ENCODE data around the gene AMMECR1. TPM values are rescaled to one million over a fixed set of nuclear protein-coding genes. Genes with fewer than 3 reads are reported as not detected.

The AMMECR1 gene
- total and polyA plus RNA-seq, 2 of the 4 experiments (the other 2 are of a cell fraction), result 7.0 to 11.3 TPM

- H2BK5ac ChIP-seq (ENCODE audit: low read depth, low read length, poor library complexity, severe bottlenecking), result no peak overlapping the region
- no peaks in the 10 kb centered on the region for H3K79me1 ChIP-seq (ENCODE audit: low read depth in 1 of 2, low read length in 2 of 2)
- H2AK5ac ChIP-seq (ENCODE audit: low read depth, low read length), result no peak overlapping the region
- no peak overlapping the region for H3K23ac ChIP-seq (ENCODE audit: low read depth, low read length)
- no peak overlapping the region for H2BK120ac ChIP-seq (ENCODE audit: low read depth, low read length)
- H3K36me3 ChIP-seq (ENCODE audit: control insufficient read depth, insufficient read depth, low read length), result no peaks in the 10 kb centered on the region
- no peak overlapping the region for H2BK15ac ChIP-seq (ENCODE audit: low read depth, low read length)
- ATAC-seq (ENCODE audit: low read depth), result no peak
- dilution Hi-C loops (cut with HindIII; ENCODE audit: low sequenced_read_pairs, unreplicated experiment), result no loop called here
- WGBS, 2 experiments (ENCODE audit: extremely low coverage in 2 of 2, insufficient read length in 1 of 2), result no CpG with 5 or more reads among the region's 3 CpGs
- no peak overlapping the region for H4K5ac ChIP-seq (ENCODE audit: low read depth, low read length)
- no peak for DNase-seq
- no peak overlapping the region for H2AK9ac ChIP-seq (replicated peaks; ENCODE audit: low read depth, low read length, poor library complexity)
- CTCF ChIA-PET, result no interaction called here
- no peak overlapping the region for H3K56ac ChIP-seq (ENCODE audit: extremely low read depth, insufficient read depth, low read length)
- intact Hi-C loops (cut with micrococcal nuclease), result no loop called here
- TF ChIP-seq, protein P1, sequence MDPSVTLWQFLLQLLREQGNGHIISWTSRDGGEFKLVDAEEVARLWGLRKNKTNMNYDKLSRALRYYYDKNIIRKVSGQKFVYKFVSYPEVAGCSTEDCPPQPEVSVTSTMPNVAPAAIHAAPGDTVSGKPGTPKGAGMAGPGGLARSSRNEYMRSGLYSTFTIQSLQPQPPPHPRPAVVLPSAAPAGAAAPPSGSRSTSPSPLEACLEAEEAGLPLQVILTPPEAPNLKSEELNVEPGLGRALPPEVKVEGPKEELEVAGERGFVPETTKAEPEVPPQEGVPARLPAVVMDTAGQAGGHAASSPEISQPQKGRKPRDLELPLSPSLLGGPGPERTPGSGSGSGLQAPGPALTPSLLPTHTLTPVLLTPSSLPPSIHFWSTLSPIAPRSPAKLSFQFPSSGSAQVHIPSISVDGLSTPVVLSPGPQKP (IDR thresholded peaks at IDR 0.05; ENCODE audit: borderline replicate concordance, low read depth, low read length), result no peak
- TF ChIP-seq CHD1 (IDR thresholded peaks at IDR 0.05; ENCODE audit: low read depth, low read length) (no peak), SMC3 (IDR thresholded peaks at IDR 0.05; ENCODE audit: low read depth, low read length) (no peak), POLR2A (IDR thresholded peaks at IDR 0.05; ENCODE audit: low read depth, low read length) (no peak), FOS (IDR thresholded peaks at IDR 0.05; ENCODE audit: low read depth, low read length) (no peak), MAFK (IDR thresholded peaks at IDR 0.05; ENCODE audit: low read depth, low read length) (no peak), MXI1 (IDR thresholded peaks at IDR 0.05; ENCODE audit: borderline replicate concordance, low read depth, low read length) (no peak), NFE2L2 (IDR thresholded peaks at IDR 0.05; ENCODE audit: low read depth, low read length) (no peak), RFX5 (IDR thresholded peaks at IDR 0.05; ENCODE audit: low read depth, low read length) (no peak), BHLHE40 (IDR thresholded peaks at IDR 0.05; ENCODE audit: low read depth, low read length) (no peak), RCOR1 (IDR thresholded peaks at IDR 0.05; ENCODE audit: insufficient replicate concordance, low read length) (no peak), CEBPB (IDR thresholded peaks at IDR 0.05; ENCODE audit: low read depth, low read length) (no peak), RAD21 (IDR thresholded peaks at IDR 0.05; ENCODE audit: low read length) (no peak), MAZ (IDR thresholded peaks at IDR 0.05; ENCODE audit: borderline replicate concordance, low read depth, low read length) (no peak)
- TF ChIP-seq, protein P2, sequence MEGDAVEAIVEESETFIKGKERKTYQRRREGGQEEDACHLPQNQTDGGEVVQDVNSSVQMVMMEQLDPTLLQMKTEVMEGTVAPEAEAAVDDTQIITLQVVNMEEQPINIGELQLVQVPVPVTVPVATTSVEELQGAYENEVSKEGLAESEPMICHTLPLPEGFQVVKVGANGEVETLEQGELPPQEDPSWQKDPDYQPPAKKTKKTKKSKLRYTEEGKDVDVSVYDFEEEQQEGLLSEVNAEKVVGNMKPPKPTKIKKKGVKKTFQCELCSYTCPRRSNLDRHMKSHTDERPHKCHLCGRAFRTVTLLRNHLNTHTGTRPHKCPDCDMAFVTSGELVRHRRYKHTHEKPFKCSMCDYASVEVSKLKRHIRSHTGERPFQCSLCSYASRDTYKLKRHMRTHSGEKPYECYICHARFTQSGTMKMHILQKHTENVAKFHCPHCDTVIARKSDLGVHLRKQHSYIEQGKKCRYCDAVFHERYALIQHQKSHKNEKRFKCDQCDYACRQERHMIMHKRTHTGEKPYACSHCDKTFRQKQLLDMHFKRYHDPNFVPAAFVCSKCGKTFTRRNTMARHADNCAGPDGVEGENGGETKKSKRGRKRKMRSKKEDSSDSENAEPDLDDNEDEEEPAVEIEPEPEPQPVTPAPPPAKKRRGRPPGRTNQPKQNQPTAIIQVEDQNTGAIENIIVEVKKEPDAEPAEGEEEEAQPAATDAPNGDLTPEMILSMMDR (conservative IDR thresholded peaks at IDR 0.05; ENCODE audit: low read depth, low read length), result no peak
- TF ChIP-seq, protein P3, sequence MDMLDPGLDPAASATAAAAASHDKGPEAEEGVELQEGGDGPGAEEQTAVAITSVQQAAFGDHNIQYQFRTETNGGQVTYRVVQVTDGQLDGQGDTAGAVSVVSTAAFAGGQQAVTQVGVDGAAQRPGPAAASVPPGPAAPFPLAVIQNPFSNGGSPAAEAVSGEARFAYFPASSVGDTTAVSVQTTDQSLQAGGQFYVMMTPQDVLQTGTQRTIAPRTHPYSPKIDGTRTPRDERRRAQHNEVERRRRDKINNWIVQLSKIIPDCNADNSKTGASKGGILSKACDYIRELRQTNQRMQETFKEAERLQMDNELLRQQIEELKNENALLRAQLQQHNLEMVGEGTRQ (IDR thresholded peaks at IDR 0.05; ENCODE audit: low read depth, low read length), result no peak
- in situ Hi-C loops (cut with MboI; ENCODE audit: low sequenced_read_pairs), result no loop called here
- no peaks in the 10 kb centered on the region for H3K9me1 ChIP-seq (ENCODE audit: insufficient read depth, low read length)
- H3K9me3 ChIP-seq (ENCODE audit: control insufficient read depth, insufficient read depth, low read length), result no peaks in the 10 kb centered on the region
- H3K27ac ChIP-seq (ENCODE audit: insufficient read depth, low read length), result no peak overlapping the region
- H3K27me3 ChIP-seq (ENCODE audit: control insufficient read depth, insufficient read depth, low read length), result no peaks in the 10 kb centered on the region
- no TSS peak for BruUV-seq (replicated peaks)
- H2AFZ ChIP-seq (replicated peaks; ENCODE audit: low read length, poor library complexity), result no peak overlapping the region
- H3K9ac ChIP-seq (ENCODE audit: low read depth, low read length), result no peak overlapping the region
- no peak overlapping the region for H3K4ac ChIP-seq (ENCODE audit: low read depth, low read length)
- H3K18ac ChIP-seq (ENCODE audit: low read depth, low read length), result no peak overlapping the region
- no peak overlapping the region for H2BK20ac ChIP-seq (ENCODE audit: low read depth, low read length)
- H3K4me1 ChIP-seq (ENCODE audit: control insufficient read depth, insufficient read depth, low read length), result no peaks in the 10 kb centered on the region; the same call in 1 of the 2 replicates
- H4K20me1 ChIP-seq (ENCODE audit: insufficient read depth, low read length), result no peaks in the 10 kb centered on the region
- H4K8ac ChIP-seq (ENCODE audit: low read depth in 2 of 2, low read length in 2 of 2), result no peak overlapping the region
- POLR2A ChIA-PET (ENCODE audit: unreplicated experiment), result no interaction called here
- no peak overlapping the region for H3K4me2 ChIP-seq (ENCODE audit: low read depth, low read length)
- no peak overlapping the region for H3K14ac ChIP-seq (replicated peaks; ENCODE audit: low read depth, low read length)
- H4K91ac ChIP-seq (ENCODE audit: insufficient read depth, low read depth, low read length), result no peak overlapping the region
- no peak overlapping the region for H3K4me3 ChIP-seq (ENCODE audit: insufficient read depth, low read depth, low read length)
Observed at GRCh38 chrX:110320381-110320987, 2.6 kb upstream of the AMMECR1 start.
